ENCODE results near the gene CD2AP.

DNA sequence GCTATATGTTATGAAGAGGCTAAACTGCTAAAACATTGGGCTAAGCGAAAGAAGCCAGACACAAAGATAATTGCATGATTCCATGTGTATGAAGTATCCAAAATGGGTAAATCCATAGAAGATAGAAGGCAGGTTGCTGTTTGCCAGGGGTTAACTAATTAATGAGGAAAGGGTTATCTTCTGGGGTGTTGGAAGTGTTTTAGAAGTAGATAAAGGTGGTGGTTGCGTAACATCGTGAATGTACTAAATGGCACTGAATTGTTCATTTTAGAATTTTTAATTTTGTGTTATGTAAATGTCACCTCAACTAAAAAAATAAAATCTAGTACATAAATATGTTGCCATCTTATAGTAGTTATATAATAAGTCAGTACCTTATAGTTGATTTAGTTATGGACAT lies 116.4 kb downstream of the CD2AP start:
- TF ChIP-seq CTCF (IDR thresholded peaks at IDR 0.05; ENCODE audit: insufficient read depth, low read length, poor library complexity, severe bottlenecking) (no peak), EZH2phosphoT487 (conservative IDR thresholded peaks at IDR 0.05; ENCODE audit: low read length) (no peak)
